IMR-90 (cell line): ENCODE measurements around the gene THOP1.

ENCODE experiments used
- BHLHE40 ChIP-seq: fragments of 150-350 bp; IDR thresholded peaks from 2 replicates; pipeline ENCODE4 v1.6.1; 2016; ENCODE audit warnings: mild to moderate bottlenecking, low read depth, low read length
- CEBPB ChIP-seq: IDR thresholded peaks from 2 replicates; pipeline ENCODE4 v1.6.1; 2012; ENCODE audit warnings: low read depth, low read length, improper control_type of control experiment
- MAFK ChIP-seq: IDR thresholded peaks from 2 replicates; pipeline ENCODE4 v1.6.1; 2012; ENCODE audit warnings: low read depth, low read length, improper control_type of control experiment
- MXI1 ChIP-seq: IDR thresholded peaks from 2 replicates; pipeline ENCODE4 v1.6.1; 2012; ENCODE audit warnings: low read depth, mild to moderate bottlenecking, low read length, moderate library complexity, borderline replicate concordance
- POLR2A ChIP-seq: IDR thresholded peaks from 2 replicates; pipeline ENCODE4 v1.6.1; 2012; ENCODE audit warnings: mild to moderate bottlenecking, low read depth, low read length
- RAD21 ChIP-seq: IDR thresholded peaks from 2 replicates; pipeline ENCODE4 v1.6.1; 2012; ENCODE audit warnings: low read length, improper control_type of control experiment
- RCOR1 ChIP-seq: IDR thresholded peaks from 2 replicates; pipeline ENCODE4 v1.6.1; 2012; ENCODE audit warnings: mild to moderate bottlenecking, low read length, improper control_type of control experiment; ENCODE audit not compliant: insufficient replicate concordance
- RFX5 ChIP-seq: IDR thresholded peaks from 2 replicates; pipeline ENCODE4 v1.8.0; 2012; ENCODE audit warnings: low read depth, mild to moderate bottlenecking, low read length, moderate library complexity
- SMC3 ChIP-seq: fragments of 150-350 bp; IDR thresholded peaks from 2 replicates; pipeline ENCODE4 v1.6.1; 2016; ENCODE audit warnings: low read depth, mild to moderate bottlenecking, antibody characterized with exemption, low read length, moderate library complexity
- TF ChIP-seq, protein P1 (sequence below): conservative IDR thresholded peaks from 2 replicates; pipeline ENCODE4 v1.5.1; 2012; ENCODE audit warnings: mild to moderate bottlenecking, low read depth, low read length, improper control_type of control experiment
- TF ChIP-seq, protein P2 (sequence below): fragments of 150-350 bp; IDR thresholded peaks from 2 replicates; pipeline ENCODE4 v1.6.1; 2017; ENCODE audit warnings: mild to moderate bottlenecking, antibody characterized with exemption, low read length, low read depth

DNA sequence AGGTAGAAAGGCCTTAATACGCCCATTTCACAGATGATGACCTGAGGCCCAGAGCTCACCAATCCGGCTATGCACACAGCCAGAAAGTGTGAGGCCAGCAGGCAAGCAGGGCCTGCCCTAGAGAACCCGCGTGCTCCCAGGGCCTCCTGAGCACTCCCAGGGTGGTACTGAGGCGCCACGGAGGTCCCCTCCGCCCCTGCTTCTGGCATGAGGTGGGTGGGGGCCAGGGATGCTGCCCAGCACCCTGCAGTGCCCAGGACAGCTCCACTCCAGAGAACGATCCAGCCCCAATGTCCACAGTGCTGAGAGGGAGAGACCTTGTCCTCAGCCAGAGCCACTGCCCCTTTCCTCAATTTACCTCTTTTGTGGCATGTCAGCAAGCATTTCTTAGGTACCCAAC, 16.1 kb upstream of the THOP1 start:
- no peak for TF ChIP-seq RAD21
- TF ChIP-seq, protein P1, sequence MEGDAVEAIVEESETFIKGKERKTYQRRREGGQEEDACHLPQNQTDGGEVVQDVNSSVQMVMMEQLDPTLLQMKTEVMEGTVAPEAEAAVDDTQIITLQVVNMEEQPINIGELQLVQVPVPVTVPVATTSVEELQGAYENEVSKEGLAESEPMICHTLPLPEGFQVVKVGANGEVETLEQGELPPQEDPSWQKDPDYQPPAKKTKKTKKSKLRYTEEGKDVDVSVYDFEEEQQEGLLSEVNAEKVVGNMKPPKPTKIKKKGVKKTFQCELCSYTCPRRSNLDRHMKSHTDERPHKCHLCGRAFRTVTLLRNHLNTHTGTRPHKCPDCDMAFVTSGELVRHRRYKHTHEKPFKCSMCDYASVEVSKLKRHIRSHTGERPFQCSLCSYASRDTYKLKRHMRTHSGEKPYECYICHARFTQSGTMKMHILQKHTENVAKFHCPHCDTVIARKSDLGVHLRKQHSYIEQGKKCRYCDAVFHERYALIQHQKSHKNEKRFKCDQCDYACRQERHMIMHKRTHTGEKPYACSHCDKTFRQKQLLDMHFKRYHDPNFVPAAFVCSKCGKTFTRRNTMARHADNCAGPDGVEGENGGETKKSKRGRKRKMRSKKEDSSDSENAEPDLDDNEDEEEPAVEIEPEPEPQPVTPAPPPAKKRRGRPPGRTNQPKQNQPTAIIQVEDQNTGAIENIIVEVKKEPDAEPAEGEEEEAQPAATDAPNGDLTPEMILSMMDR, result no peak
- TF ChIP-seq, protein P2, sequence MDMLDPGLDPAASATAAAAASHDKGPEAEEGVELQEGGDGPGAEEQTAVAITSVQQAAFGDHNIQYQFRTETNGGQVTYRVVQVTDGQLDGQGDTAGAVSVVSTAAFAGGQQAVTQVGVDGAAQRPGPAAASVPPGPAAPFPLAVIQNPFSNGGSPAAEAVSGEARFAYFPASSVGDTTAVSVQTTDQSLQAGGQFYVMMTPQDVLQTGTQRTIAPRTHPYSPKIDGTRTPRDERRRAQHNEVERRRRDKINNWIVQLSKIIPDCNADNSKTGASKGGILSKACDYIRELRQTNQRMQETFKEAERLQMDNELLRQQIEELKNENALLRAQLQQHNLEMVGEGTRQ, result no peak
- no peak for TF ChIP-seq BHLHE40
- TF ChIP-seq RFX5, result no peak
- no peak for TF ChIP-seq RCOR1
- TF ChIP-seq SMC3, result no peak
- TF ChIP-seq CEBPB, result no peak
- TF ChIP-seq POLR2A, result no peak
- TF ChIP-seq MAFK, result no peak
- no peak for TF ChIP-seq MXI1
